Effector memory CD4-positive, alpha-beta T cell (primary cell): ENCODE data around the gene BTBD9.

Experiments
- DNase-seq, 3 donors: peaks; one replicate each; pipeline ENCODE4 v3.0.0-alpha.2; 2020
- H3K27ac ChIP-seq: 2 replicates; pipeline ENCODE4 v1.7.0; 2013; ENCODE audit warnings: mild to moderate bottlenecking, low read length, moderate library complexity; ENCODE audit not compliant: insufficient read depth, poor library complexity, severe bottlenecking
- H3K27me3 ChIP-seq: replicated peaks from 2 replicates; pipeline ENCODE4 v1.7.0; 2013; ENCODE audit warnings: mild to moderate bottlenecking, low read length; ENCODE audit not compliant: insufficient read depth, control insufficient read depth, poor library complexity, severe bottlenecking
- H3K36me3 ChIP-seq: 2 replicates; pipeline ENCODE4 v1.7.0; 2013; ENCODE audit warnings: mild to moderate bottlenecking, low read length, moderate library complexity; ENCODE audit not compliant: control insufficient read depth, insufficient read depth
- H3K4me1 ChIP-seq: 2 replicates; pipeline ENCODE4 v1.7.0; 2013; ENCODE audit warnings: low read length, mild to moderate bottlenecking; ENCODE audit not compliant: control insufficient read depth, insufficient read depth, poor library complexity, severe bottlenecking
- H3K4me3 ChIP-seq: 2 replicates; pipeline ENCODE4 v1.7.0; 2013; ENCODE audit warnings: low read length, low read depth, mild to moderate bottlenecking; ENCODE audit not compliant: insufficient read depth, poor library complexity, severe bottlenecking
- H3K9me3 ChIP-seq: 2 replicates; pipeline ENCODE4 v1.7.0; 2013; ENCODE audit warnings: mild to moderate bottlenecking, low read length, moderate library complexity; ENCODE audit not compliant: control insufficient read depth

Gene BTBD9

DNA sequence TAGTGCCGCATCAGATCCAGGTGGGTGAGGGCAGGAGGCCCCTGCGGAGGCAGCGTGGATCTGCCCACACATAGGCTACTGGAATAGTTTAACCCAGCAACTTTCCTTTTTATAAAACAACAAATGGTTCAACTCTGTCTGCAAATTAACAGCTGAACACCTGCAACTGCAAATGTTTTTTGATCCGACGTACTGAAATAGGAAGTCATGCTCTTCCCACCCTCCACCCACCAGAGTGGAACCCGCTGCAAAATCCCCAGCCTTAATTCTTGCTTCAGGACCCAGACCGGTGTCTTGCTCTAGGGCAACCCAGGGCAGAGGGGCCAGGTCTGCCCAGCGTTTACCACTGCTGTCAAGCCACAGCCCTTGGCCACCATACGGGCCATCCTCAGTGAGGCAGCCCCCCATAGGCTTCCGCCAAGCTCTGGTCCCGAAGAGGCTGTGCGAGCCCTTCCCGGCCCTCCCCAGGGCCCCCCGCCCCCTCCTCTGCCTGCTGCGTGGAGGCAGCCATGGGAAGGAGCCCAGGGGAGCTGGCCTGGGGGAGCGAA lies 485.9 kb downstream of the BTBD9 start:
- no peak for DNase-seq
- Histone ChIP-seq H3K27ac (no peak overlapping the region), H3K9me3 (no peaks in the 10 kb centered on the region), H3K4me3 (no peak overlapping the region), H3K4me1 (no peaks in the 10 kb centered on the region), H3K27me3 (no peaks in the 10 kb centered on the region), H3K36me3 (no peaks in the 10 kb centered on the region)

DNA sequence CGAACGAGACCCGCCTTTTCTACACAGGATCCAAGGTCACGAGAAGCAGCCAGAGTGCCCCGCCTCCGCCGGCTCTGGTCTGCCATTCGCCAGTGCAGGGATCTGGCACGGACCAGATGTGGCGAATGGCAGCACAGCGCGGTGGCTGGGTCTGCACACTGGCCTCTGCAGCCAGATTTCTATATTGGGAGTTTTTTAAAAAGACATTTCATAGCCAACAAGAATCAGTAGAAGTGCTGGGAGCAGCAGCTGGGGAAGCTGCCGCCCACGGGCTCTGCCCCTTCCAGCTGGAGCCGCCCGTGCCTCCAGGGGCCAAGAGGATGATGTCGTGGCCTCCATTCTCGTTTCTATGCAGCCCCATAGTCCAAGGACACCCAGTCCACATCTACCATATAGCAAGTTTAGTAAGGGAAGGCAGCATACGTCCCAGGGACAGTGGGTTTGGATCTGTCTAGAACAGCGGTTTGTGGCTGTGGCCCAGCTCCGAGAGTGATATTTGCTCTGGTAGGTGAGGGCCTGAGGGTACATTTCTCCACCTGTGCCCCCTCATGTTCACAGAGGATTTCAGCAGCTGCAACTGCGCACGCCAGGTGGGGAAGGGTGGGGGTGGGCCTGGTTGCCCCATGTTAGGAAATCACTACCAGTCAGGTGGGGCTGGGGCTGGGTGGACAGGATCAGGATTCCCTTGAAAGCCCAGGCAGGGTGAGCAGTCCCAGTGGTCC lies 486.5 kb downstream of the BTBD9 start:
- Histone ChIP-seq H3K4me3 (no peak overlapping the region), H3K4me1 (no peaks in the 10 kb centered on the region), H3K9me3 (no peaks in the 10 kb centered on the region), H3K36me3 (no peaks in the 10 kb centered on the region), H3K27me3 (no peaks in the 10 kb centered on the region), H3K27ac (no peak overlapping the region)
- DNase-seq: no peak

DNA sequence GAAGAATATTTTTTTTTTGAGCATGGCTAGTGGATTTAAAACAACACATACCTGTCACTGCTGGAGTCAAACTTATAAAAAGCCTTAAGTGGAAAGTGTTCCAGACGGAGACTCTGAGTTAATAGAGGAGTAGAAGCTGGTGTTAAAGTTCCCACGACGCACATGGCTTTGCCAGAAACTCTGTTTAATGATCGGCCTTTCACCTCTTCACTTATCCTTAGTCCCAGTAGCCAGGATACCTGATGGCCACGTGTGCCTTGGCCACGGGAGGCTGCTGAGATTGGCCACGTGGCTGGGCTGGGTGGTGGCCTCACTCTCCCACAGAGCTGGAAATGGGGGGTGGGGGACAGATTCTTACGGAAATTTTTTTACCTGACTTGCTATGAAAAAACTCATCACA lies 487.1 kb downstream of the BTBD9 start:
- DNase-seq: no peak
- Histone ChIP-seq H3K27me3 (no peaks in the 10 kb centered on the region), H3K9me3 (no peaks in the 10 kb centered on the region), H3K27ac (no peak overlapping the region), H3K4me3 (no peak overlapping the region), H3K36me3 (no peaks in the 10 kb centered on the region), H3K4me1 (no peaks in the 10 kb centered on the region)

DNA sequence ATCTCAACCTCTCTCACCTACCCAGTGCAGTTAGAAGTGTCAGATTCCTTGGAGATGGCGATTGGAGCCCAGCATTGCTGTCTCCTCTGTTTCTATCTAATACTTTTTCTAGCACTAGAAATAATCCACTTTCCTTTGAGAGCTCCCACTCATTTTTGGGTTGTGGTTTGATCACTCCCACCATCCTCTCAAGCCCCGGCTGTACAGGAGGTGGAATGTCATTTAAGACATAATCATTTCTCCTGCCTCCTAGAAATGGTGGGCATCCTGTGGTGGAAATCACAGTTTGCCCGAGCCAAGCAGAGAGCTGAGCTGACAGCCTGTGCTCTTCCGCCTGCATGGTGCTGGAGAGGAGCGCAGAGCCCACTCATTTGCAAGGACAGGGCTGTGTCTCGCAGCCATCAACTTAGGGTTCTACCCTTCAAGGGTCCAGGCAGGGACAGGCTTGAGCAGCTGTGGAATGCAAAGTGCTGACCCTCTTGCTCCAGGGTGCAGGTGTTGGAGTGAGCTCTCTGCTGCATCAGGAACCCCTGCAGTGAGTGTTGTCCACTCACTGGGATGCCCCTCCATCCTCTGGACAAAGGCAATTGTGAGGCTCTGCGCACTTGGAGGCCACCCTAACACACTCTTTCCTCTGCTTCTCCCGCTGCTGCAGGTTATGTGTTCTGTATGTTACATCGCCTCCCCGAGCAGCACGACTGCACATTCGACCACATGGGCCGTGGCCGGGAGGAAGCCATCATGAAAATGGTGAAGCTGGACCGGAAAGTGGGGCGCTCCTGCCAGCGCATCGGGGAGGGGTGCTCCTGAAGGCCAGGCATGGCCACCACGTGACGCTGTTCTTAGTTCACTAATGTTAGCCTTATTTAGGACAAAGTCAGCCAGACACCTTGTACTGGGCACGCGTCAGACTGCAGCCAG lies 487.9 kb downstream of the BTBD9 start:
- no peaks in the 10 kb centered on the region for H3K9me3 ChIP-seq

DNA sequence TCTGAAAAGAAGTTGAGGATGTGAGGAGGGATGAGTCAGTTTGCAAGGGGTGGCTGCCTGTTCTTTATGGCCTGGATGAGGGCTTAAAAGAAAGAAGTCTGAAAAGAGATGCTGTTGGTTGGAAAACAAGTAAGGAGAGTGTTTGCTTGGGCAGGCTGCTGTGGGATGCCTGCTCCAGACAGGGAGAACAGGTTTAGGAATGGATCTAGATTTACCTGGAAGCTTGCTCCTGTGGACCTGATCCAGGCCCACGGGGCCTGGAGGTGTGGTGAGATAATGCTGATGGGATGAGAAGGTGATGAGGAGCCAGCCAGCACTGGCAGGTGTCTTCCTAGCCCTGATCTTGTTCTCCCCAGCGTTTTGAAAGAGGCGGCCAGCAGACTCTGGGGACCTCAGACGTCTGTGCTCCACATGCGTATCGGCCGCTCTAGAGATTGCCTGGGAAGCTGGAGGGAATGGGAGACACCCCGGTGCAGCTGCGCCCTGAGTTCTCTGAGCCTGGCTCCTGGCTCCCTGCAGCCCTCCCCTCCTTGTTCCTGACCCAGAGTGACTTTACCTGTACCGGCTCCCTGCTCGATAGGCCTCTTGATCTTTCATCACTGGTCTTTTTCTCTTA lies 488.9 kb downstream of the BTBD9 start:
- H3K4me3 ChIP-seq: no peak overlapping the region
- DNase-seq: no peak
- H3K9me3 ChIP-seq: no peaks in the 10 kb centered on the region
- H3K4me1 ChIP-seq: no peaks in the 10 kb centered on the region
- H3K27ac ChIP-seq: no peak overlapping the region
- H3K36me3 ChIP-seq: no peaks in the 10 kb centered on the region
- no peaks in the 10 kb centered on the region for H3K27me3 ChIP-seq

More for the DNA sequence above, 487.9 kb downstream of the BTBD9 start:
- Histone ChIP-seq H3K4me1 (no peaks in the 10 kb centered on the region), H3K27me3 (no peaks in the 10 kb centered on the region), H3K27ac (no peak overlapping the region), H3K36me3 (no peaks in the 10 kb centered on the region), H3K4me3 (no peak overlapping the region)
- DNase-seq: no peak

DNA sequence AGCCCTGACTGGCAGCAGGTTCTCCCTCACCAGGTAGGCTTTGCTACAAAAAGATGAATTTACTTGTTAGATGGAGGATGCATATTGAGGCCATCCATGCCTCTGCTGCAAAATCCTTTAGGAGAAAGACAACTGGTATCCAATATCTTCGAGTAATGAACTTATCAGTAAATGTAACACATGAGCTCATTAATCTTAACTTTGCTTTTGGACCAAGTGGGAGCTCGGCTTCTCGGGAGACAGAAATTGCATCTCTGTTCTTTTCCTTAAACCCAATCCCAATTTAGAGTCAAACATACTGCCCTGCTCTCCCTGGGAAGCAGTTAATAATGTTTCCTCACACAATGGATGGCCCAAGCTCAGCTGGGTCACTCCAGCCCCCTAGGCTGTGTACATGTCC lies 489.7 kb downstream of the BTBD9 start:
- H3K27me3 ChIP-seq: no peaks in the 10 kb centered on the region
- no peaks in the 10 kb centered on the region for H3K4me1 ChIP-seq
- H3K9me3 ChIP-seq: no peaks in the 10 kb centered on the region
- peaks cover 4% of the 10 kb centered on the region for H3K36me3 ChIP-seq
- no peak overlapping the region for H3K4me3 ChIP-seq
- DNase-seq: no peak
- H3K27ac ChIP-seq: no peak overlapping the region

DNA sequence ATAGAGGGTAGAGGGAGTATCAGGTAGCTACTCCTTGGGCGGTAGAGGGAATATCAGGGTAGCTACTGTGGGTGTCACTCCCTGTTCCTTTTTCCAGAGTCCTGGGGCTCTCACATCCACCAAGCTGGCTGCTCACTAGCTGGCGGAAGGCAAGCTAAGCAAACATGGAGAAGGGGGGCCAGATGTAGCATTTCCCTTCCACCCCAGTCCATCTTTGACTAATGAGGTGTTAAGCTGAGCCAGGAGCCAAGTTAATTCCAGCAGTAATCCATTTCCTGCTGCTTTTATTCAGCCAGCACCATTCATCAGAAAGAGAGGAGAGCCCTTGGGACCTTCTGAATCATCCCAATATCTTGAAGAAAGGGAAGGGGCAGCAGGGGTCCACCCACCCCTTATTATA lies 490.2 kb downstream of the BTBD9 start:
- H3K4me1 ChIP-seq: no peaks in the 10 kb centered on the region
- H3K9me3 ChIP-seq: no peaks in the 10 kb centered on the region
- H3K36me3 ChIP-seq: peaks cover 4% of the 10 kb centered on the region
- H3K27me3 ChIP-seq: no peaks in the 10 kb centered on the region
- H3K4me3 ChIP-seq: no peak overlapping the region
- DNase-seq: no peak
- no peak overlapping the region for H3K27ac ChIP-seq

DNA sequence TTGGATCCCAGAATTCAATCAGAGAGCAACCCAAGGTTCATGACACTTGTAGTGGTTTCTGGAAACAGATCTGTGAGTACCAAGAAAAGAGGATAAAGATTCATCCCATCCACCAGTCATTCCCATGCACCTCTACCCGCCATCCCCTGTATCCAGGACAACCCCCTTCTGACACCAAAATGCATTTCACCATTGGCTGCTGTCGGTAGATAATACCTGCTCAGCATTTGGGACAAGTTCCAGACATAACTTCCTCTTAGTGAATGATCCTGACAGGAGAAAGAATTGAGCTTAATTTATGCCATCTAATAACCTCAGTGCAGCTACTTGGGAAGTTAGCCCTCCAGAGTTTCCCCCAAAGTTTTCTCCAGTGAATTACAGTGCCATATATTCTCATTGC lies 491.1 kb downstream of the BTBD9 start:
- DNase-seq: no peak
- Histone ChIP-seq H3K27ac (no peak overlapping the region), H3K36me3 (peaks cover 4% of the 10 kb centered on the region), H3K4me1 (no peaks in the 10 kb centered on the region), H3K9me3 (no peaks in the 10 kb centered on the region), H3K4me3 (no peak overlapping the region), H3K27me3 (no peaks in the 10 kb centered on the region)

DNA sequence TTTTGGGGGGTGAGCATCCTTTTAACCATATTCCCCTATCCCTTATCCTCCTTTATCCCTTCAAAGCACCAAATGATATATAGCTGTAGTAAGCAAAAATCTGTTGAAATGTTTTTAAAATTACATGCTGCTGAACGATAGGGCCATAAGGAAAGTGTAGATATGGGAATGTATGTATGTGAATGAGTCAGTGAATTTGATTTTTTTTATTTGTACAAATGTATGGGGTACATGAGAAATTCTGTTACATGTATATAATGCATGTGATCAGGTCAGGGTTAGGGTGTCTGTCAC lies 493.0 kb downstream of the BTBD9 start:
- no peak for DNase-seq
- Histone ChIP-seq H3K4me3 (no peak overlapping the region), H3K27ac (no peak overlapping the region), H3K4me1 (no peaks in the 10 kb centered on the region), H3K27me3 (no peaks in the 10 kb centered on the region), H3K9me3 (no peaks in the 10 kb centered on the region), H3K36me3 (peaks cover 4% of the 10 kb centered on the region)
